ENCODE data around the gene NNMT. TPM values are rescaled to one million over a fixed set of nuclear protein-coding genes. Genes with fewer than 3 reads are reported as not detected.

The NNMT gene
- total RNA-seq, 2 donors from 2014 or later = 59.3 to 63.2 TPM

DNA sequence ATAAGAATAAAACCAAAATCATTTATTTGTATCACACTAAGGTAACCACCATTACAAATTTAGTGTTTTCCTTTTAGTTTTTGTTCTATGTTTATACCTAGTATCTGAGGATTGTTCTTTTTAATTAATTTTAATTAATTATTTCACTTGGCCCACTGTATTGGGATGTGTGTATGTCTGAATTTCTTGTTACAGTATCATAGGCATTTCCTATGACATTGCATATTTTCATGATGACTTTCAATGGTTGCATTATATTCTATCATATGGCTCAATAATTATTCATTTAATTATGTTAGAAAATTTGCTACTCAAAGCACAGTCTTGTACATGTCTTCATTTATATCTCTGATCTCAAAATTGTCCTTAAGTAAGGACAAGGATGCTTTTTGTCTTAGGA lies 63.1 kb downstream of the NNMT start:
- no peaks in the 10 kb centered on the region for H3K4me1 ChIP-seq (replicated peaks)
- H3K36me3 ChIP-seq = no peaks in the 10 kb centered on the region
- TF ChIP-seq, protein P1, sequence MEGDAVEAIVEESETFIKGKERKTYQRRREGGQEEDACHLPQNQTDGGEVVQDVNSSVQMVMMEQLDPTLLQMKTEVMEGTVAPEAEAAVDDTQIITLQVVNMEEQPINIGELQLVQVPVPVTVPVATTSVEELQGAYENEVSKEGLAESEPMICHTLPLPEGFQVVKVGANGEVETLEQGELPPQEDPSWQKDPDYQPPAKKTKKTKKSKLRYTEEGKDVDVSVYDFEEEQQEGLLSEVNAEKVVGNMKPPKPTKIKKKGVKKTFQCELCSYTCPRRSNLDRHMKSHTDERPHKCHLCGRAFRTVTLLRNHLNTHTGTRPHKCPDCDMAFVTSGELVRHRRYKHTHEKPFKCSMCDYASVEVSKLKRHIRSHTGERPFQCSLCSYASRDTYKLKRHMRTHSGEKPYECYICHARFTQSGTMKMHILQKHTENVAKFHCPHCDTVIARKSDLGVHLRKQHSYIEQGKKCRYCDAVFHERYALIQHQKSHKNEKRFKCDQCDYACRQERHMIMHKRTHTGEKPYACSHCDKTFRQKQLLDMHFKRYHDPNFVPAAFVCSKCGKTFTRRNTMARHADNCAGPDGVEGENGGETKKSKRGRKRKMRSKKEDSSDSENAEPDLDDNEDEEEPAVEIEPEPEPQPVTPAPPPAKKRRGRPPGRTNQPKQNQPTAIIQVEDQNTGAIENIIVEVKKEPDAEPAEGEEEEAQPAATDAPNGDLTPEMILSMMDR (IDR thresholded peaks at IDR 0.05) = no peak
- TF ChIP-seq POLR2AphosphoS5 (IDR thresholded peaks at IDR 0.05) (no peak), POLR2A (IDR thresholded peaks at IDR 0.05) (no peak)
- no peaks in the 10 kb centered on the region for H3K27me3 ChIP-seq (replicated peaks; ENCODE audit: insufficient read depth)
- H3K4me3 ChIP-seq = no peak overlapping the region
- no peak overlapping the region for H3K27ac ChIP-seq
- no peaks in the 10 kb centered on the region for H3K9me3 ChIP-seq
- DNase-seq (ENCODE audit: low spot score) = no peak
- intact Hi-C loops (cut with DNase I) = no loop called here

DNA sequence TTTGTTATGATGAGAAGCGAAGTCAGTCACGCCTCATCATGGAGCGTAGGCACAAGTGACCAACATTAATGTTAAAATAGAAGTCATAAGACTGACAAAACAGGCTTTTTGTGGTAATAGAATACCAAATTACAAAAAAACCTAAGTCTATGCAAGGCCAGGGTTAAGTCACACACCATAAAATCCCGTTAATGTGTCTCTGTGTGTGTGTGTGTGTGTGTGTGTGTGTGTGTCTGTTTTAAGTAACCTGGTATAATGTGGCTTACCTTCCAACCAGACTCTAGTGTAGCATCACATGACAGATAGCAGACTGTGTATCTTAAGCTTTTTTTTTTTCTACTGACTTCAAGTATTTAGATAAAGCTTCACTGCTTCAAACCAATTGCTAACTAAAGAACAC lies 66.1 kb downstream of the NNMT start:
- WGBS = 69% methylated on average over 4 of the region's 4 CpGs
- no peak overlapping the region for H3K4me3 ChIP-seq
- no peaks in the 10 kb centered on the region for H3K9me3 ChIP-seq
- no peaks in the 10 kb centered on the region for H3K4me1 ChIP-seq (replicated peaks)
- no peak overlapping the region for H3K27ac ChIP-seq
- TF ChIP-seq POLR2AphosphoS5 (IDR thresholded peaks at IDR 0.05) = no peak
- no peak for TF ChIP-seq POLR2A (IDR thresholded peaks at IDR 0.05)
- TF ChIP-seq, protein P1 (IDR thresholded peaks at IDR 0.05) = no peak
- H3K27me3 ChIP-seq (replicated peaks; ENCODE audit: insufficient read depth) = no peaks in the 10 kb centered on the region
- DNase-seq (ENCODE audit: low spot score) = no peak
- H3K36me3 ChIP-seq = no peaks in the 10 kb centered on the region
- intact Hi-C loops (cut with DNase I) = no loop called here

DNA sequence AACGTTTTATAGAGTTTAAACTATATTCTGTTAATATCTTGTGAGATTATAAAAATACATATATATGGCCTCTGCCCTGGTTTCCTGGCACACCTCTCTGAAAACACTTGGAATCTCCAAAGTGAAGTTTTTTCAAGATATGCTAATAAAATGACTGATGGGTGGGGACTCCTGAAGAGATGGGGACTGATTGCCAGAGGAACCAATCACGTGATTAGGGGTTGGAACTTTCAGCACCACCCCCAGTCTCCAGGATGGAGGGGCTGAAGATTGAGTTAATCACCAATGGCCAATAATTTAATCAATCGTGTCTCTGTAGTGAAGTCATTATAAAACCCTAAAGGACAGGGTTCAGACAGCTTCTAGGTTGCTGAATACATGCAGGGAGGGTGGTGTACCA lies 66.8 kb downstream of the NNMT start:
- Histone ChIP-seq H3K4me3 (no peak overlapping the region), H3K36me3 (no peaks in the 10 kb centered on the region), H3K27ac (no peak overlapping the region), H3K4me1 (replicated peaks) (no peaks in the 10 kb centered on the region), H3K27me3 (replicated peaks; ENCODE audit: insufficient read depth) (no peaks in the 10 kb centered on the region), H3K9me3 (no peaks in the 10 kb centered on the region)
- TF ChIP-seq, protein P1 (IDR thresholded peaks at IDR 0.05) = no peak
- TF ChIP-seq POLR2AphosphoS5 (IDR thresholded peaks at IDR 0.05) = no peak
- TF ChIP-seq POLR2A (IDR thresholded peaks at IDR 0.05) = no peak
- WGBS = 66% methylated on average over 3 of the region's 3 CpGs
- intact Hi-C loops (cut with DNase I) = no loop called here
- no peak for DNase-seq (ENCODE audit: low spot score)

Other genes with a start within 250 kb of the NNMT start
- gene ZBTB16, start 236.7 kb upstream of the NNMT start, total RNA-seq = 100 to 1,000 TPM; 171 to 230 TPM
- gene C11orf71, start 104.1 kb downstream of the NNMT start, total RNA-seq = 10 to 100 TPM; 14.4 to 15.3 TPM
- 10 to 100 TPM; 23.7 to 27.3 TPM for gene RBM7, start 104.3 kb downstream of the NNMT start, total RNA-seq
- gene REXO2, start 143.1 kb downstream of the NNMT start, total RNA-seq = 100 to 1,000 TPM in 1 of 2 donors, 10 to 100 TPM in 1; 90.6 to 151 TPM

All from prostate gland (tissue), 2 donors.